ENCODE measurements around the gene ANO1. TPM values are rescaled to one million over a fixed set of nuclear protein-coding genes. Genes with fewer than 3 reads are reported as not detected.

The ANO1 gene
- total and polyA plus RNA-seq, 2 of the 8 experiments (the other 6 are each of a cell fraction or from before 2014, with no cell fraction given), result 4.7 to 5.0 TPM

DNA sequence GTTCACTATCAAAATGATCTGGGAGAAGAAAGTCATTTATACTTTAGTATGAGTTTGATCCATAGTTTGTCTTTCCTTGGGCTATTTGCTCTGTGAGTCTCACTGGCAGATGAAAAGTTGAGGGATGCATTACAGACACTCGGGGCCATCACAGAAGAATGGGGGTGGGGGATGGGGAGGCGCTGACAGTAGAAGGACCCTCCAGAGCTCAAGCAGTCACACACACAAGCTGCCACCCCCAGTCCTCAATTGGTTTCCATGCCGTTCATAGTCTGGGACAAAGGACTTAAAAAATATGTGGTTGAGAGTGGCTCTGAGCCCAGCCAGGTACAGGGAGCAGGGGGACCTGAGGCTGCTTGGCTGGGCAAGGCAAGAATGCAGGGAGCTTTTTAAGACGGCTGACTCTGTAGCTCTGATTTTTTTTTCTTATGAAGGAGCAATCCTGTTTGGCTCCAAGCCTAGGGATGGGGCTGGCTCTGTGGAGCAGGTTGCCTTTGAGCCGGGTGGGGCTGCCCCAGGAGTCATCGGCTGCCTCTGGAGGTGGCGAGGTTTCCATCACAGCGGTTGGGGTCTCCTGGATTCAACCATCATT lies 13.3 kb upstream of the ANO1 start:
- CTCF ChIA-PET (ENCODE audit: partially characterized antibody), result interaction anchor here (0.8 to 1.8 kb wide), 4 partner anchors 16 to 150 kb away, joined by 3 to 8 read pairs (median 3); no protein-coding TSS in a partner anchor
- POLR2A ChIA-PET (ENCODE audit: partially characterized antibody), result no interaction called here
- TF ChIP-seq KDM5A (IDR thresholded peaks at IDR 0.05; ENCODE audit: low read length) (no peak), TEAD4 (IDR thresholded peaks at IDR 0.05; ENCODE audit: low read depth, low read length) (no peak), EZH2 (IDR thresholded peaks at IDR 0.05; ENCODE audit: low read depth, low read length, severe bottlenecking) (no peak), YY1 (IDR thresholded peaks at IDR 0.05; ENCODE audit: low read depth, low read length) (no peak), KDM4A (IDR thresholded peaks at IDR 0.05; ENCODE audit: low read depth, low read length, severe bottlenecking) (no peak), RFX5 (IDR thresholded peaks at IDR 0.05; ENCODE audit: borderline replicate concordance, low read depth, low read length) (no peak), POU5F1 (IDR thresholded peaks at IDR 0.05; ENCODE audit: low read depth, low read length) (no peak), SIN3A (conservative IDR thresholded peaks at IDR 0.05 in 1 of 2, IDR thresholded peaks at IDR 0.05 in 1 of 2; ENCODE audit: low read depth in 1 of 2, low read length in 2 of 2) (no peak), JUND (IDR thresholded peaks at IDR 0.05; ENCODE audit: low read length) (no peak), NANOG (IDR thresholded peaks at IDR 0.05; ENCODE audit: insufficient read depth, low read depth, low read length, poor library complexity, severe bottlenecking) (no peak)
- TF ChIP-seq, protein P1, sequence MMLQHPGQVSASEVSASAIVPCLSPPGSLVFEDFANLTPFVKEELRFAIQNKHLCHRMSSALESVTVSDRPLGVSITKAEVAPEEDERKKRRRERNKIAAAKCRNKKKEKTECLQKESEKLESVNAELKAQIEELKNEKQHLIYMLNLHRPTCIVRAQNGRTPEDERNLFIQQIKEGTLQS (IDR thresholded peaks at IDR 0.05; ENCODE audit: insufficient read depth, low read depth, low read length), result no peak
- TF ChIP-seq, protein P2, sequence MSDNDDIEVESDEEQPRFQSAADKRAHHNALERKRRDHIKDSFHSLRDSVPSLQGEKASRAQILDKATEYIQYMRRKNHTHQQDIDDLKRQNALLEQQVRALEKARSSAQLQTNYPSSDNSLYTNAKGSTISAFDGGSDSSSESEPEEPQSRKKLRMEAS (IDR thresholded peaks at IDR 0.05), result no peak

More for the DNA sequence above, 13.3 kb upstream of the ANO1 start:
- no peaks in the 10 kb centered on the region for H3K36me3 ChIP-seq (ENCODE audit: control insufficient read depth in 2 of 4, insufficient read depth in 4 of 4, low read length in 3 of 4)
- H3K4me2 ChIP-seq (ENCODE audit: insufficient read depth in 1 of 2, low read depth in 2 of 2, low read length in 2 of 2), result no peak overlapping the region
- H2AK5ac ChIP-seq (ENCODE audit: low read depth, low read length), result 0 out of 2 replicates have a peak overlapping the region, but pooled peaks have one; percentile 32
- no peak overlapping the region for H4K91ac ChIP-seq (replicated peaks; ENCODE audit: insufficient read length, low read length)
- H3K9me3 ChIP-seq (ENCODE audit: insufficient read depth in 2 of 2, low read depth in 1 of 2, low read length in 1 of 2), result no peaks in the 10 kb centered on the region
- H2BK5ac ChIP-seq (ENCODE audit: low read depth, low read length), result no peak overlapping the region
- no peak overlapping the region for H4K8ac ChIP-seq (ENCODE audit: extremely low read depth, insufficient read depth, low read length)
- no peak overlapping the region for H3K14ac ChIP-seq (ENCODE audit: insufficient read length)
- no peaks in the 10 kb centered on the region for H3K23me2 ChIP-seq (ENCODE audit: low read depth, low read length)
- no peak overlapping the region for H2AFZ ChIP-seq (ENCODE audit: low read length)
- no peak overlapping the region for H3K4ac ChIP-seq (replicated peaks; ENCODE audit: insufficient read length, low read depth, low read length)
- H3K79me1 ChIP-seq (ENCODE audit: low read depth, low read length), result no peaks in the 10 kb centered on the region
- H2BK120ac ChIP-seq (replicated peaks; ENCODE audit: low read depth, low read length), result no peak overlapping the region
- no peak overlapping the region for H3K9ac ChIP-seq (replicated peaks in 1 of 4; ENCODE audit: extremely low read depth in 1 of 4, low read depth in 3 of 4, low read length in 3 of 4)
- H3K27me3 ChIP-seq (replicated peaks in 1 of 4; ENCODE audit: control insufficient read depth in 3 of 4, extremely low read depth in 1 of 4, insufficient read depth in 3 of 4, low read length in 3 of 4), result peaks cover 0 to 7% (median 0%) of the 10 kb centered on the region in 4 experiments; a peak in 2 of 7 replicates
- no peak overlapping the region for H3K27ac ChIP-seq (ENCODE audit: low read depth, low read length)
- no peak overlapping the region for H3K4me3 ChIP-seq (ENCODE audit: extremely low read depth in 1 of 4, insufficient read depth in 2 of 4, low read depth in 3 of 4, low read length in 4 of 4)
- no peak for FAIRE-seq
- H3K18ac ChIP-seq (ENCODE audit: extremely low read depth, low read length), result no peak overlapping the region
- no peaks in the 10 kb centered on the region for H4K20me1 ChIP-seq (replicated peaks in 1 of 2; ENCODE audit: control insufficient read depth in 1 of 2, insufficient read depth in 2 of 2, low read length in 2 of 2)
- no peak overlapping the region for H4K5ac ChIP-seq (ENCODE audit: insufficient read length, low read depth, low read length)
- peaks cover 5 to 28% (median 7%) of the 10 kb centered on the region in 4 experiments for H3K4me1 ChIP-seq (replicated peaks in 1 of 4; ENCODE audit: control insufficient read depth in 3 of 4, insufficient read depth in 4 of 4, low read length in 3 of 4)
- no peak overlapping the region for H2BK12ac ChIP-seq (ENCODE audit: low read depth, low read length)
- no peaks in the 10 kb centered on the region for H3K79me2 ChIP-seq (ENCODE audit: control insufficient read depth in 1 of 2, insufficient read depth in 2 of 2, low read length in 2 of 2)
- no peak overlapping the region for H2BK20ac ChIP-seq (ENCODE audit: low read length)
- 96% methylated on average over 8 of the region's 8 CpGs; no CpG with 5 or more reads in 1 of the 2 experiments for WGBS, 2 experiments (ENCODE audit: extremely low coverage in 1 of 2, insufficient coverage in 1 of 2, insufficient read length in 1 of 2, insufficient replicate concordance in 2 of 2, low coverage in 1 of 2, low lambda C conversion rate in 2 of 2, missing lambda C conversion rate in 1 of 2)
- H2BK15ac ChIP-seq (ENCODE audit: low read length), result no peak overlapping the region
- no peak overlapping the region for H3K23ac ChIP-seq (ENCODE audit: insufficient read length)
- peak in 1 of 2 experiments; percentile 41 for DNase-seq (ENCODE audit: low read depth in 1 of 2, low spot score in 2 of 2)
- H3K56ac ChIP-seq (replicated peaks; ENCODE audit: insufficient read length, low read depth, low read length), result no peak overlapping the region
